Measurements from ENCODE around the gene PHLDA2.
"Not testable (repeated sequence)": the region's sequence is repeated elsewhere in the genome, so short reads cannot be mapped to it uniquely, and the experiment has no call there.

Gene PHLDA2

GRCh38 chr11:2942447-2942846 is 13.2 kb upstream of the PHLDA2 start:
- Histone ChIP-seq H2AFZ (ENCODE audit: low read depth, low read length) (no peak overlapping the region), H3K4me3 (ENCODE audit: low read length) (no peak overlapping the region), H3K4me1 (ENCODE audit: insufficient read depth, low read length) (no peaks in the 10 kb centered on the region), H3K27me3 (ENCODE audit: insufficient read depth, low read length) (no peaks in the 10 kb centered on the region), H3K36me3 (ENCODE audit: insufficient read depth, low read length) (peaks cover 40% of the 10 kb centered on the region), H3K9me3 (ENCODE audit: low read length) (peaks cover 12% of the 10 kb centered on the region)

- H3K36me3 ChIP-seq (ENCODE audit: insufficient read depth, low read length) = peaks cover 28% of the 10 kb centered on the region
- H2AFZ ChIP-seq (ENCODE audit: low read depth, low read length) = no peak overlapping the region
- H3K27me3 ChIP-seq (ENCODE audit: insufficient read depth, low read length) = no peaks in the 10 kb centered on the region
- H3K4me1 ChIP-seq (ENCODE audit: insufficient read depth, low read length) = no peaks in the 10 kb centered on the region
- peaks cover 12% of the 10 kb centered on the region for H3K9me3 ChIP-seq (ENCODE audit: low read length)
- no peak overlapping the region for H3K4me3 ChIP-seq (ENCODE audit: low read length)
Measured at GRCh38 chr11:2940921-2941821, 12.0 kb upstream of the PHLDA2 start.

- H2AFZ ChIP-seq (ENCODE audit: low read depth, low read length) = no peak overlapping the region
- peaks cover 12% of the 10 kb centered on the region for H3K9me3 ChIP-seq (ENCODE audit: low read length)
- H3K27me3 ChIP-seq (ENCODE audit: insufficient read depth, low read length) = no peaks in the 10 kb centered on the region
- no peaks in the 10 kb centered on the region for H3K4me1 ChIP-seq (ENCODE audit: insufficient read depth, low read length)
- peaks cover 20% of the 10 kb centered on the region for H3K36me3 ChIP-seq (ENCODE audit: insufficient read depth, low read length)
- H3K4me3 ChIP-seq (ENCODE audit: low read length) = no peak overlapping the region
Measured at GRCh38 chr11:2940147-2940920, 11.1 kb upstream of the PHLDA2 start.

GRCh38 chr11:2938458-2939418 is 9.5 kb upstream of the PHLDA2 start:
- H3K27me3 ChIP-seq (ENCODE audit: insufficient read depth, low read length); H3K36me3 ChIP-seq (ENCODE audit: insufficient read depth, low read length); H3K4me3 ChIP-seq (ENCODE audit: low read length); H3K4me1 ChIP-seq (ENCODE audit: insufficient read depth, low read length); H2AFZ ChIP-seq (ENCODE audit: low read depth, low read length): not testable (repeated sequence)
- H3K9me3 ChIP-seq (ENCODE audit: low read length) = peaks cover 12% of the 10 kb centered on the region

- H3K4me1 ChIP-seq (ENCODE audit: insufficient read depth, low read length); H3K4me3 ChIP-seq (ENCODE audit: low read length); H3K27me3 ChIP-seq (ENCODE audit: insufficient read depth, low read length); H3K36me3 ChIP-seq (ENCODE audit: insufficient read depth, low read length); H2AFZ ChIP-seq (ENCODE audit: low read depth, low read length): not testable (repeated sequence)
- peaks cover 12% of the 10 kb centered on the region for H3K9me3 ChIP-seq (ENCODE audit: low read length)
Measured at GRCh38 chr11:2937641-2938457, 8.6 kb upstream of the PHLDA2 start.

- Histone ChIP-seq H3K4me1 (ENCODE audit: insufficient read depth, low read length) (peaks cover 2% of the 10 kb centered on the region), H3K4me3 (ENCODE audit: low read length) (no peak overlapping the region), H3K27me3 (ENCODE audit: insufficient read depth, low read length) (peaks cover 34% of the 10 kb centered on the region), H2AFZ (ENCODE audit: low read depth, low read length) (no peak overlapping the region), H3K9me3 (ENCODE audit: low read length) (peaks cover 10% of the 10 kb centered on the region), H3K36me3 (ENCODE audit: insufficient read depth, low read length) (no peaks in the 10 kb centered on the region)
Measured at GRCh38 chr11:2934611-2935239, 5.5 kb upstream of the PHLDA2 start.

GRCh38 chr11:2934021-2934550 is 4.9 kb upstream of the PHLDA2 start:
- no peak overlapping the region for H2AFZ ChIP-seq (ENCODE audit: low read depth, low read length)
- peaks cover 39% of the 10 kb centered on the region for H3K27me3 ChIP-seq (ENCODE audit: insufficient read depth, low read length)
- peaks cover 9% of the 10 kb centered on the region for H3K9me3 ChIP-seq (ENCODE audit: low read length)
- no peak overlapping the region for H3K4me3 ChIP-seq (ENCODE audit: low read length)
- H3K4me1 ChIP-seq (ENCODE audit: insufficient read depth, low read length) = peaks cover 2% of the 10 kb centered on the region
- H3K36me3 ChIP-seq (ENCODE audit: insufficient read depth, low read length) = no peaks in the 10 kb centered on the region

- Histone ChIP-seq H3K36me3 (ENCODE audit: insufficient read depth, low read length) (no peaks in the 10 kb centered on the region), H3K9me3 (ENCODE audit: low read length) (peaks cover 5% of the 10 kb centered on the region), H2AFZ (ENCODE audit: low read depth, low read length) (no peak overlapping the region), H3K4me3 (ENCODE audit: low read length) (no peak overlapping the region), H3K4me1 (ENCODE audit: insufficient read depth, low read length) (peaks cover 2% of the 10 kb centered on the region), H3K27me3 (ENCODE audit: insufficient read depth, low read length) (peaks cover 44% of the 10 kb centered on the region)
Measured at GRCh38 chr11:2933375-2934020, 4.3 kb upstream of the PHLDA2 start.

GRCh38 chr11:2932850-2933251 is 3.6 kb upstream of the PHLDA2 start:
- Histone ChIP-seq H2AFZ (ENCODE audit: low read depth, low read length) (no peak overlapping the region), H3K4me1 (ENCODE audit: insufficient read depth, low read length) (peaks cover 2% of the 10 kb centered on the region), H3K36me3 (ENCODE audit: insufficient read depth, low read length) (no peaks in the 10 kb centered on the region), H3K9me3 (ENCODE audit: low read length) (peaks cover 4% of the 10 kb centered on the region), H3K27me3 (ENCODE audit: insufficient read depth, low read length) (peaks cover 51% of the 10 kb centered on the region), H3K4me3 (ENCODE audit: low read length) (no peak overlapping the region)

- Histone ChIP-seq H3K9me3 (ENCODE audit: low read length) (peaks cover 3% of the 10 kb centered on the region), H2AFZ (ENCODE audit: low read depth, low read length) (no peak overlapping the region), H3K27me3 (ENCODE audit: insufficient read depth, low read length) (peaks cover 59% of the 10 kb centered on the region), H3K4me1 (ENCODE audit: insufficient read depth, low read length) (peaks cover 2% of the 10 kb centered on the region), H3K36me3 (ENCODE audit: insufficient read depth, low read length) (no peaks in the 10 kb centered on the region), H3K4me3 (ENCODE audit: low read length) (no peak overlapping the region)
Measured at GRCh38 chr11:2931771-2932738, 2.8 kb upstream of the PHLDA2 start.

Data from neuron (in vitro differentiated cells).